Transverse colon (tissue), 3 donors: ENCODE results near the gene BMPR1B.

ENCODE experiments used
- EP300 ChIP-seq: sonication (generic); formaldehyde crosslinking; IDR thresholded peaks from one replicate; pipeline ENCODE4 v1.6.1; 2017; ENCODE audit warnings: antibody characterized with exemption, low read depth
- POLR2A ChIP-seq: fragments of 450-650 bp; IDR thresholded peaks from one replicate; pipeline ENCODE4 v1.6.1; 2016; ENCODE audit warnings: antibody characterized with exemption, mild to moderate bottlenecking, moderate library complexity
- TF ChIP-seq, protein P1 (sequence below), 5 experiments: fragments of 200-600 bp in 3 of 5; fragments of 450-650 bp in 2 of 5; sonication (generic) in 3 of 5; IDR thresholded peaks; 1 replicate in 2 of 5; 2 replicates in 3 of 5; pipeline ENCODE4 v1.5.1; 2016 to 2017; ENCODE audit warnings: antibody characterized with exemption in 5 of 5, inconsistent platforms in 3 of 5, mild to moderate bottlenecking in 2 of 5, moderate library complexity in 1 of 5

- TF ChIP-seq EP300 (no peak), POLR2A (no peak)
- TF ChIP-seq, protein P1, sequence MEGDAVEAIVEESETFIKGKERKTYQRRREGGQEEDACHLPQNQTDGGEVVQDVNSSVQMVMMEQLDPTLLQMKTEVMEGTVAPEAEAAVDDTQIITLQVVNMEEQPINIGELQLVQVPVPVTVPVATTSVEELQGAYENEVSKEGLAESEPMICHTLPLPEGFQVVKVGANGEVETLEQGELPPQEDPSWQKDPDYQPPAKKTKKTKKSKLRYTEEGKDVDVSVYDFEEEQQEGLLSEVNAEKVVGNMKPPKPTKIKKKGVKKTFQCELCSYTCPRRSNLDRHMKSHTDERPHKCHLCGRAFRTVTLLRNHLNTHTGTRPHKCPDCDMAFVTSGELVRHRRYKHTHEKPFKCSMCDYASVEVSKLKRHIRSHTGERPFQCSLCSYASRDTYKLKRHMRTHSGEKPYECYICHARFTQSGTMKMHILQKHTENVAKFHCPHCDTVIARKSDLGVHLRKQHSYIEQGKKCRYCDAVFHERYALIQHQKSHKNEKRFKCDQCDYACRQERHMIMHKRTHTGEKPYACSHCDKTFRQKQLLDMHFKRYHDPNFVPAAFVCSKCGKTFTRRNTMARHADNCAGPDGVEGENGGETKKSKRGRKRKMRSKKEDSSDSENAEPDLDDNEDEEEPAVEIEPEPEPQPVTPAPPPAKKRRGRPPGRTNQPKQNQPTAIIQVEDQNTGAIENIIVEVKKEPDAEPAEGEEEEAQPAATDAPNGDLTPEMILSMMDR (IDR thresholded peaks at IDR 0.05): no peak
Measured at GRCh38 chr4:94913316-94913715, 155.6 kb downstream of the BMPR1B start.
